Measurements from ENCODE around the gene PPP1R26. TPM values are rescaled to one million over a fixed set of nuclear protein-coding genes. Genes with fewer than 3 reads are reported as not detected.

Gene PPP1R26
- total and polyA plus RNA-seq, 9 of the 15 experiments (the other 6 are each of a cell fraction or from before 2014, with no cell fraction given) = 0.77 to 26.8 (median 9.3) TPM

GRCh38 chr9:135500525-135501260 is 21.1 kb downstream of the PPP1R26 start, which contains the start of gene MRPS2 (continued):
- peak; percentile 44; the same call in 1 of the 2 replicates for TF ChIP-seq TFAP4 (CRISPR knock-in tag; IDR thresholded peaks at IDR 0.05; ENCODE audit: borderline replicate concordance)
- TF ChIP-seq AFF4 (CRISPR knock-in tag; IDR thresholded peaks at IDR 0.05) = no peak
- no peak for TF ChIP-seq ETS2 (tag; IDR thresholded peaks at IDR 0.05; ENCODE audit: borderline replicate concordance, poor library complexity, severe bottlenecking)
- peak; percentile 97 for TF ChIP-seq ZBTB7A (IDR thresholded peaks at IDR 0.05; ENCODE audit: borderline replicate concordance, control insufficient read depth, low read depth, low read length)
- TF ChIP-seq IRF1 (CRISPR knock-in tag; IDR thresholded peaks at IDR 0.05; ENCODE audit: borderline replicate concordance) = no peak
- TF ChIP-seq CBX2 (IDR thresholded peaks at IDR 0.05; ENCODE audit: insufficient read depth, low read length, poor library complexity, severe bottlenecking) = no peak
- no peak for TF ChIP-seq ATF1 (CRISPR knock-in tag; IDR thresholded peaks at IDR 0.05)
- peak; percentile 25; the same call in 1 of the 2 replicates for TF ChIP-seq ATF1 (tag; IDR thresholded peaks at IDR 0.05)
- TF ChIP-seq RBBP5 (IDR thresholded peaks at IDR 0.05; ENCODE audit: borderline replicate concordance, insufficient read depth, low read length, poor library complexity, severe bottlenecking) = peak; percentile 86
- no peak for TF ChIP-seq TAL1 (IDR thresholded peaks at IDR 0.05)
- no peak for TF ChIP-seq NFE2 (IDR thresholded peaks at IDR 0.05; ENCODE audit: low read depth)
- no peak for TF ChIP-seq ZNF57 (CRISPR knock-in tag; IDR thresholded peaks at IDR 0.05)
- no peak for TF ChIP-seq MITF (IDR thresholded peaks at IDR 0.05)
- TF ChIP-seq ZNF609 (CRISPR knock-in tag; IDR thresholded peaks at IDR 0.05; ENCODE audit: borderline replicate concordance) = 0 out of 2 replicates have a peak, but pooled peaks have one; percentile 48

Data from K562 (cell line).